CD8-positive, alpha-beta memory T cell (primary cell): Measurements from ENCODE around the gene CBX7. TPM values are rescaled to one million over a fixed set of nuclear protein-coding genes. Genes with fewer than 3 reads are reported as not detected.

Source experiments
- CTCF ChIA-PET: fragments of 350-600 bp; sonication (Branson Sonifier 250); formaldehyde crosslinking; loops from one replicate; lab custom pipeline; 2021; ENCODE audit warnings: antibody characterized with exemption; lab: Charles Lee
- POLR2A ChIA-PET: fragments of 350-600 bp; sonication (Branson Sonifier 250); formaldehyde crosslinking; loops from one replicate; lab custom pipeline; 2021; ENCODE audit warnings: antibody characterized with exemption; lab: Charles Lee
- DNase-seq, 5 donors: peaks; one replicate each; pipeline versions ENCODE4 v3.0.0 to v3.0.0-alpha.2; 2020 to 2022; ENCODE audit warnings: mixed read lengths in 1 of 5
- H3K27ac ChIP-seq: one replicate; pipeline ENCODE4 v1.7.0; 2013; ENCODE audit warnings: low read depth, mild to moderate bottlenecking, low read length, moderate library complexity
- H3K27me3 ChIP-seq: 2 replicates; pipeline ENCODE4 v1.7.0; 2013; ENCODE audit warnings: low read length, mild to moderate bottlenecking; ENCODE audit not compliant: insufficient read depth, poor library complexity, severe bottlenecking
- H3K36me3 ChIP-seq: 2 replicates; pipeline ENCODE4 v1.7.0; 2013; ENCODE audit warnings: mild to moderate bottlenecking, low read length, moderate library complexity; ENCODE audit not compliant: insufficient read depth
- H3K4me1 ChIP-seq: 2 replicates; pipeline ENCODE4 v1.7.0; 2013; ENCODE audit warnings: mild to moderate bottlenecking, low read length, moderate library complexity; ENCODE audit not compliant: insufficient read depth
- H3K4me3 ChIP-seq: 2 replicates; pipeline ENCODE4 v1.7.0; 2013; ENCODE audit warnings: mild to moderate bottlenecking, low read length
- H3K9me3 ChIP-seq: 2 replicates; pipeline ENCODE4 v1.7.0; 2013; ENCODE audit warnings: mild to moderate bottlenecking, low read length
- H3K27ac Mint-ChIP-seq, 8 donors: one replicate each; pipeline ENCODE4 v1.8.0; 2020 to 2021; ENCODE audit warnings: mixed read lengths in 8 of 8, mild to moderate bottlenecking in 6 of 8, inconsistent platforms in 3 of 8, moderate library complexity in 3 of 8
- H3K27me3 Mint-ChIP-seq, 2 donors: one replicate each; pipeline ENCODE4 v1.8.0; 2020 to 2021; ENCODE audit warnings: mixed read lengths in 2 of 2, mild to moderate bottlenecking in 1 of 2, moderate library complexity in 1 of 2
- H3K36me3 Mint-ChIP-seq, 3 donors: one replicate each; pipeline ENCODE4 v1.8.0; 2020 to 2021; ENCODE audit warnings: mixed read lengths in 3 of 3, inconsistent platforms in 1 of 3, mild to moderate bottlenecking in 1 of 3
- H3K4me1 Mint-ChIP-seq, 3 donors: one replicate each; pipeline ENCODE4 v1.8.0; 2020 to 2021; ENCODE audit warnings: mixed read lengths in 3 of 3, inconsistent platforms in 1 of 3, mild to moderate bottlenecking in 1 of 3
- H3K4me3 Mint-ChIP-seq, 7 donors: one replicate each; pipeline ENCODE4 v1.8.0; 2020 to 2021; ENCODE audit warnings: mixed read lengths in 7 of 7, mild to moderate bottlenecking in 6 of 7, moderate library complexity in 4 of 7, inconsistent platforms in 2 of 7
- H3K9me3 Mint-ChIP-seq, 5 donors: one replicate each; pipeline ENCODE4 v1.8.0; 2020 to 2022; ENCODE audit warnings: mixed read lengths in 5 of 5, mild to moderate bottlenecking in 3 of 5, moderate library complexity in 2 of 5, inconsistent platforms in 1 of 5
- polyA plus RNA-seq: library from polyadenylated mRNA; unstranded; fragments of 300-500 nt; fragmentation: Illumina TruSeq; gene quantifications from one replicate; pipeline ENCODE4 v1.2.3, GENCODE V29; 2021
- total RNA-seq, 2 experiments: library from RNA; stranded (reverse); gene quantifications; one replicate each; pipeline ENCODE4 v1.2.3, GENCODE V29; 2021

Gene CBX7
- total and polyA plus RNA-seq, 3 experiments from 2014 or later = 26.1 to 29.7 (median 26.4) TPM

GRCh38 chr22:39129081-39129480 lies 23.4 kb downstream of the CBX7 start:
- CTCF ChIA-PET = interaction anchor here (0.7 kb wide), 1 partner anchor 260 kb away, joined by 3 read pairs; no protein-coding TSS in a partner anchor
- H3K9me3 Mint-ChIP-seq = no peaks in the 10 kb centered on the region

GRCh38 chr22:39128508-39128907 lies 24.0 kb downstream of the CBX7 start:
- H3K27me3 ChIP-seq = no peaks in the 10 kb centered on the region
- no peak overlapping the region for H3K4me3 Mint-ChIP-seq
- no peaks in the 10 kb centered on the region for H3K36me3 ChIP-seq
- H3K36me3 Mint-ChIP-seq = peaks cover 0 to 37% (median 2%) of the 10 kb centered on the region in 3 donors
- no peaks in the 10 kb centered on the region for H3K9me3 Mint-ChIP-seq
- DNase-seq = no peak
- H3K4me1 Mint-ChIP-seq = peaks cover 0 to 3% (median 2%) of the 10 kb centered on the region in 3 donors
- H3K4me3 ChIP-seq = no peak overlapping the region
- CTCF ChIA-PET = interaction anchor here (0.7 kb wide), 1 partner anchor 259 kb away, joined by 3 read pairs; no protein-coding TSS in a partner anchor
- H3K4me1 ChIP-seq = no peaks in the 10 kb centered on the region
- no peaks in the 10 kb centered on the region for H3K9me3 ChIP-seq
- POLR2A ChIA-PET = interaction anchor here (0.7 kb wide), 1 partner anchor 124 kb away, joined by 6 read pairs; no protein-coding TSS in a partner anchor
- peak overlapping the region in 1 of 8 donors; percentile 21 for H3K27ac Mint-ChIP-seq
- H3K27ac ChIP-seq = no peak overlapping the region
- no peaks in the 10 kb centered on the region for H3K27me3 Mint-ChIP-seq

More at GRCh38 chr22:39129081-39129480, 23.4 kb downstream of the CBX7 start:
- no peaks in the 10 kb centered on the region for H3K4me1 ChIP-seq
- H3K4me1 Mint-ChIP-seq = peaks cover 0 to 3% (median 2%) of the 10 kb centered on the region in 3 donors
- no peaks in the 10 kb centered on the region for H3K36me3 ChIP-seq
- no peak overlapping the region for H3K4me3 Mint-ChIP-seq
- no peak for DNase-seq
- H3K9me3 ChIP-seq = no peaks in the 10 kb centered on the region
- peaks cover 0 to 41% (median 2%) of the 10 kb centered on the region in 3 donors for H3K36me3 Mint-ChIP-seq
- peak overlapping the region in 2 of 8 donors; percentile 21 to 69 for H3K27ac Mint-ChIP-seq
- POLR2A ChIA-PET = interaction anchor here (0.6 kb wide), 1 partner anchor 480 kb away, joined by 3 read pairs; no protein-coding TSS in a partner anchor
- no peaks in the 10 kb centered on the region for H3K27me3 Mint-ChIP-seq
- no peaks in the 10 kb centered on the region for H3K27me3 ChIP-seq
- H3K4me3 ChIP-seq = no peak overlapping the region
- no peak overlapping the region for H3K27ac ChIP-seq

- Histone ChIP-seq H3K9me3 (no peaks in the 10 kb centered on the region), H3K27me3 (no peaks in the 10 kb centered on the region), H3K27ac (no peak overlapping the region), H3K4me1 (no peaks in the 10 kb centered on the region), H3K36me3 (no peaks in the 10 kb centered on the region), H3K4me3 (no peak overlapping the region)
- no peaks in the 10 kb centered on the region for H3K27me3 Mint-ChIP-seq
- DNase-seq = no peak
- no peaks in the 10 kb centered on the region for H3K9me3 Mint-ChIP-seq
- no peak overlapping the region for H3K4me3 Mint-ChIP-seq
- CTCF ChIA-PET = interaction anchor here (1.2 to 2.2 kb wide), 3 partner anchors 10 to 256 kb away, joined by 3 to 6 read pairs (median 4); no protein-coding TSS in a partner anchor
- H3K4me1 Mint-ChIP-seq = peaks cover 12 to 17% (median 13%) of the 10 kb centered on the region in 3 donors
- POLR2A ChIA-PET = interaction anchor here (0.7 to 1.4 kb wide), 2 partner anchors 31 to 393 kb away, joined by 3 to 4 read pairs; no protein-coding TSS in a partner anchor
- H3K27ac Mint-ChIP-seq = peak overlapping the region in 3 of 8 donors; percentile 3 to 9 (median 3)
- peaks cover 0 to 12% (median 0%) of the 10 kb centered on the region in 3 donors for H3K36me3 Mint-ChIP-seq
These were observed 26.9 kb downstream of the CBX7 start for GRCh38 chr22:39125622-39126021.

- H3K9me3 ChIP-seq = no peaks in the 10 kb centered on the region
- ChIA-PET POLR2A (interaction anchor here (0.7 kb wide), 1 partner anchor 50 kb away, joined by 5 read pairs; no protein-coding TSS in a partner anchor), CTCF (interaction anchor here (0.9 to 2.2 kb wide), 4 partner anchors 46 to 254 kb away, joined by 3 to 8 read pairs (median 5); no protein-coding TSS in a partner anchor)
- no peaks in the 10 kb centered on the region for H3K36me3 ChIP-seq
- H3K27ac Mint-ChIP-seq = peak overlapping the region in 1 of 8 donors; percentile 81
- H3K27me3 ChIP-seq = no peaks in the 10 kb centered on the region
- no peak overlapping the region for H3K27ac ChIP-seq
- H3K9me3 Mint-ChIP-seq = no peaks in the 10 kb centered on the region
- DNase-seq = no peak
- no peaks in the 10 kb centered on the region for H3K4me1 ChIP-seq
- H3K4me1 Mint-ChIP-seq = peaks cover 11 to 23% (median 18%) of the 10 kb centered on the region in 3 donors
- H3K4me3 Mint-ChIP-seq = no peak overlapping the region
- H3K36me3 Mint-ChIP-seq = peaks cover 0 to 1% (median 0%) of the 10 kb centered on the region in 3 donors
- no peaks in the 10 kb centered on the region for H3K27me3 Mint-ChIP-seq
- no peak overlapping the region for H3K4me3 ChIP-seq
These were observed 28.5 kb downstream of the CBX7 start for GRCh38 chr22:39123751-39124581.

GRCh38 chr22:39122772-39123470 lies 29.6 kb downstream of the CBX7 start:
- H3K27me3 ChIP-seq = no peaks in the 10 kb centered on the region
- ChIA-PET POLR2A (no interaction called here), CTCF (interaction anchor here (0.9 to 2.1 kb wide), 2 partner anchors 114 to 120 kb away, joined by 3 to 8 read pairs; no protein-coding TSS in a partner anchor)
- peaks cover 6% of the 10 kb centered on the region for H3K4me1 ChIP-seq
- no peak for DNase-seq
- no peak overlapping the region for H3K27ac Mint-ChIP-seq
- H3K4me1 Mint-ChIP-seq = peaks cover 19 to 32% (median 27%) of the 10 kb centered on the region in 3 donors
- H3K9me3 ChIP-seq = no peaks in the 10 kb centered on the region
- no peak overlapping the region for H3K4me3 ChIP-seq
- no peaks in the 10 kb centered on the region for H3K9me3 Mint-ChIP-seq
- H3K4me3 Mint-ChIP-seq = no peak overlapping the region
- no peaks in the 10 kb centered on the region for H3K36me3 ChIP-seq
- no peak overlapping the region for H3K27ac ChIP-seq
- H3K36me3 Mint-ChIP-seq = no peaks in the 10 kb centered on the region
- no peaks in the 10 kb centered on the region for H3K27me3 Mint-ChIP-seq

- ChIA-PET CTCF (interaction anchor here (1.0 to 1.1 kb wide), 2 partner anchors 119 to 251 kb away, joined by 3 read pairs; no protein-coding TSS in a partner anchor), POLR2A (interaction anchor here (0.6 kb wide), 1 partner anchor 30 kb away, joined by 3 read pairs; no protein-coding TSS in a partner anchor)
- H3K4me3 ChIP-seq = no peak overlapping the region
- H3K27me3 ChIP-seq = no peaks in the 10 kb centered on the region
- H3K9me3 ChIP-seq = no peaks in the 10 kb centered on the region
- Mint-ChIP-seq H3K4me3 (no peak overlapping the region), H3K27ac (peak overlapping the region in 5 of 8 donors; percentile 3 to 88 (median 18)), H3K27me3 (no peaks in the 10 kb centered on the region), H3K9me3 (no peaks in the 10 kb centered on the region), H3K36me3 (no peaks in the 10 kb centered on the region), H3K4me1 (peaks cover 37 to 51% (median 46%) of the 10 kb centered on the region in 3 donors)
- no peaks in the 10 kb centered on the region for H3K36me3 ChIP-seq
- DNase-seq = no peak
- no peak overlapping the region for H3K27ac ChIP-seq
- H3K4me1 ChIP-seq = peaks cover 22% of the 10 kb centered on the region
These were observed 31.5 kb downstream of the CBX7 start for GRCh38 chr22:39120983-39121382.

GRCh38 chr22:39117585-39118191 lies 34.8 kb downstream of the CBX7 start:
- Mint-ChIP-seq H3K9me3 (no peaks in the 10 kb centered on the region), H3K4me1 (peaks cover 45 to 64% (median 57%) of the 10 kb centered on the region in 3 donors), H3K4me3 (peak overlapping the region; percentile 64 to 80 (median 76)), H3K36me3 (no peaks in the 10 kb centered on the region), H3K27me3 (no peaks in the 10 kb centered on the region), H3K27ac (peak overlapping the region; percentile 90 to 98 (median 93))
- Histone ChIP-seq H3K27me3 (no peaks in the 10 kb centered on the region), H3K9me3 (no peaks in the 10 kb centered on the region), H3K4me1 (peaks cover 22% of the 10 kb centered on the region), H3K36me3 (no peaks in the 10 kb centered on the region), H3K4me3 (peak overlapping the region; percentile 30), H3K27ac (peak overlapping the region; percentile 70)
- ChIA-PET CTCF (interaction anchor here (0.9 to 2.8 kb wide), 15 partner anchors 9 to 247 kb away, joined by 3 to 10 read pairs (median 4); partner anchors contain the start of gene APOBEC3C), POLR2A (interaction anchor here (0.7 to 1.3 kb wide), 3 partner anchors 23 to 97 kb away, joined by 3 to 7 read pairs (median 6); partner anchors contain the start of gene APOBEC3D)
- peak; percentile 53 to 83 (median 60) for DNase-seq
